ENCODE measurements around the gene ALPL.
A peak's percentile ranks its signal among the peaks of the same experiment; 100 is the strongest.
"Not testable (repeated sequence)": the region's sequence is repeated elsewhere in the genome, so short reads cannot be mapped to it uniquely, and the experiment has no call there.

Gene ALPL

GRCh38 chr1:21511579-21512522 is 2.6 kb downstream of the ALPL start:
- Mint-ChIP-seq H3K27me3 (peaks cover 29 to 52% of the 10 kb centered on the region in 2 donors), H3K4me1 (ENCODE audit: low read depth in 2 of 2) (peaks cover 5 to 11% of the 10 kb centered on the region in 2 donors), H3K4me3 (no peak overlapping the region), H3K36me3 (ENCODE audit: insufficient read depth) (peaks cover 3% of the 10 kb centered on the region), H3K9me3 (no peaks in the 10 kb centered on the region), H3K27ac (no peak overlapping the region)
- DNase-seq (no peak), ATAC-seq (replicated peaks) (no peak)

GRCh38 chr1:21514245-21514644 is 5.0 kb downstream of the ALPL start:
- H3K4me3 Mint-ChIP-seq: no peak overlapping the region
- peaks cover 10 to 28% of the 10 kb centered on the region in 2 donors for H3K27me3 Mint-ChIP-seq
- H3K36me3 Mint-ChIP-seq (ENCODE audit: insufficient read depth): peaks cover 3% of the 10 kb centered on the region
- peak; percentile 39 for ATAC-seq (replicated peaks)
- DNase-seq: no peak
- no peaks in the 10 kb centered on the region for H3K9me3 Mint-ChIP-seq
- peaks cover 0 to 7% of the 10 kb centered on the region in 2 donors for H3K4me1 Mint-ChIP-seq (ENCODE audit: low read depth in 2 of 2)
- no peak overlapping the region for H3K27ac Mint-ChIP-seq

- H3K9me3 Mint-ChIP-seq: no peaks in the 10 kb centered on the region
- no peak overlapping the region for H3K4me3 Mint-ChIP-seq
- peaks cover 0 to 4% of the 10 kb centered on the region in 2 donors for H3K4me1 Mint-ChIP-seq (ENCODE audit: low read depth in 2 of 2)
- no peak overlapping the region for H3K27ac Mint-ChIP-seq
- H3K36me3 Mint-ChIP-seq (ENCODE audit: insufficient read depth): no peaks in the 10 kb centered on the region
- ATAC-seq (replicated peaks) (no peak), DNase-seq (no peak)
- no peaks in the 10 kb centered on the region for H3K27me3 Mint-ChIP-seq
These were observed 8.0 kb downstream of the ALPL start for GRCh38 chr1:21517161-21517589.

GRCh38 chr1:21517660-21518480 is 8.6 kb downstream of the ALPL start:
- ATAC-seq (replicated peaks): no peak
- H3K27ac Mint-ChIP-seq: no peak overlapping the region
- no peaks in the 10 kb centered on the region for H3K27me3 Mint-ChIP-seq
- H3K9me3 Mint-ChIP-seq: no peaks in the 10 kb centered on the region
- no peak overlapping the region for H3K4me3 Mint-ChIP-seq
- no peaks in the 10 kb centered on the region for H3K36me3 Mint-ChIP-seq (ENCODE audit: insufficient read depth)
- peaks cover 0 to 4% of the 10 kb centered on the region in 2 donors for H3K4me1 Mint-ChIP-seq (ENCODE audit: low read depth in 2 of 2)
- DNase-seq: no peak

GRCh38 chr1:21518774-21519455 is 9.7 kb downstream of the ALPL start:
- Mint-ChIP-seq H3K9me3 (no peaks in the 10 kb centered on the region), H3K27me3 (no peaks in the 10 kb centered on the region), H3K27ac (no peak overlapping the region), H3K4me1 (ENCODE audit: low read depth in 2 of 2) (peaks cover 0 to 4% of the 10 kb centered on the region in 2 donors), H3K36me3 (ENCODE audit: insufficient read depth) (no peaks in the 10 kb centered on the region), H3K4me3 (no peak overlapping the region)
- ATAC-seq (replicated peaks) (no peak), DNase-seq (no peak)

GRCh38 chr1:21519486-21520070 is 10.4 kb downstream of the ALPL start:
- H3K27me3 Mint-ChIP-seq; H3K4me1 Mint-ChIP-seq (ENCODE audit: low read depth in 2 of 2); H3K36me3 Mint-ChIP-seq (ENCODE audit: insufficient read depth); H3K9me3 Mint-ChIP-seq; DNase-seq; ATAC-seq (replicated peaks); H3K27ac Mint-ChIP-seq; H3K4me3 Mint-ChIP-seq: not testable (repeated sequence)

GRCh38 chr1:21520899-21521716 is 11.9 kb downstream of the ALPL start:
- no peaks in the 10 kb centered on the region for H3K36me3 Mint-ChIP-seq (ENCODE audit: insufficient read depth)
- H3K9me3 Mint-ChIP-seq: no peaks in the 10 kb centered on the region
- no peak for DNase-seq
- H3K4me1 Mint-ChIP-seq (ENCODE audit: low read depth in 2 of 2): no peaks in the 10 kb centered on the region
- ATAC-seq (replicated peaks): no peak
- H3K4me3 Mint-ChIP-seq: no peak overlapping the region
- H3K27me3 Mint-ChIP-seq: no peaks in the 10 kb centered on the region
- H3K27ac Mint-ChIP-seq: no peak overlapping the region

- H3K9me3 Mint-ChIP-seq: no peaks in the 10 kb centered on the region
- ATAC-seq (replicated peaks) (no peak), DNase-seq (no peak)
- H3K27me3 Mint-ChIP-seq: no peaks in the 10 kb centered on the region
- H3K4me1 Mint-ChIP-seq (ENCODE audit: low read depth in 2 of 2): peaks cover 0 to 2% of the 10 kb centered on the region in 2 donors
- no peak overlapping the region for H3K4me3 Mint-ChIP-seq
- H3K36me3 Mint-ChIP-seq (ENCODE audit: insufficient read depth): no peaks in the 10 kb centered on the region
- H3K27ac Mint-ChIP-seq: no peak overlapping the region
These were observed 12.5 kb downstream of the ALPL start for GRCh38 chr1:21521717-21522060.

GRCh38 chr1:21522525-21523038 is 13.4 kb downstream of the ALPL start:
- H3K4me1 Mint-ChIP-seq (ENCODE audit: low read depth in 2 of 2): peaks cover 0 to 4% of the 10 kb centered on the region in 2 donors
- ATAC-seq (replicated peaks): no peak
- no peaks in the 10 kb centered on the region for H3K27me3 Mint-ChIP-seq
- H3K27ac Mint-ChIP-seq: no peak overlapping the region
- no peak for DNase-seq
- H3K4me3 Mint-ChIP-seq: no peak overlapping the region
- H3K36me3 Mint-ChIP-seq (ENCODE audit: insufficient read depth): no peaks in the 10 kb centered on the region
- H3K9me3 Mint-ChIP-seq: no peaks in the 10 kb centered on the region

- Mint-ChIP-seq H3K4me3 (no peak overlapping the region), H3K27me3 (no peaks in the 10 kb centered on the region), H3K36me3 (ENCODE audit: insufficient read depth) (no peaks in the 10 kb centered on the region)
These were observed 14.1 kb downstream of the ALPL start for GRCh38 chr1:21523297-21523813.

GRCh38 chr1:21524220-21524619 is 15.0 kb downstream of the ALPL start:
- peaks cover 0 to 4% of the 10 kb centered on the region in 2 donors for H3K4me1 Mint-ChIP-seq (ENCODE audit: low read depth in 2 of 2)
- no peak overlapping the region for H3K27ac Mint-ChIP-seq
- no peaks in the 10 kb centered on the region for H3K36me3 Mint-ChIP-seq (ENCODE audit: insufficient read depth)
- H3K4me3 Mint-ChIP-seq: no peak overlapping the region
- DNase-seq: no peak
- no peaks in the 10 kb centered on the region for H3K9me3 Mint-ChIP-seq
- H3K27me3 Mint-ChIP-seq: no peaks in the 10 kb centered on the region
- no peak for ATAC-seq (replicated peaks)

More at GRCh38 chr1:21523297-21523813, 14.1 kb downstream of the ALPL start:
- Mint-ChIP-seq H3K9me3 (no peaks in the 10 kb centered on the region), H3K4me1 (ENCODE audit: low read depth in 2 of 2) (peaks cover 0 to 4% of the 10 kb centered on the region in 2 donors), H3K27ac (peak overlapping the region in 1 of 2 donors; percentile 55)
- DNase-seq (no peak), ATAC-seq (replicated peaks) (no peak)

- Mint-ChIP-seq H3K27me3 (peaks cover 0 to 3% of the 10 kb centered on the region in 2 donors), H3K9me3 (no peaks in the 10 kb centered on the region), H3K36me3 (ENCODE audit: insufficient read depth) (no peaks in the 10 kb centered on the region), H3K27ac (no peak overlapping the region), H3K4me1 (ENCODE audit: low read depth in 2 of 2) (peaks cover 0 to 4% of the 10 kb centered on the region in 2 donors), H3K4me3 (no peak overlapping the region)
- DNase-seq: no peak
- ATAC-seq (replicated peaks): no peak
These were observed 15.6 kb downstream of the ALPL start for GRCh38 chr1:21524686-21525339.

All from effector memory CD8-positive, alpha-beta T cell (primary cell).